ENCODE measurements around the gene KCTD21. TPM values are rescaled to one million over a fixed set of nuclear protein-coding genes. Genes with fewer than 3 reads are reported as not detected.

Gene KCTD21
- total RNA-seq, 8 experiments from 2014 or later, result 2.8 to 13.0 (median 4.1) TPM

- WGBS, 10 experiments, result 60 to 100% (median 100%) methylated on average over 1 to 5 of the region's 6 CpGs; no CpG with 5 or more reads in 4 of the 10 experiments
- no peak overlapping the region for H3K27ac ChIP-seq
- in situ Hi-C loops (cut with MboI; ENCODE audit: low pct_unique_long_range_greater_than_20kb in 2 of 9, low sequenced_read_pairs in 9 of 9, unreplicated experiment in 9 of 9), result no loop called here
- H3K4me1 ChIP-seq (replicated peaks in 1 of 2), result peaks cover 0 to 3% of the 10 kb centered on the region in 2 donors
- ATAC-seq (replicated peaks in 6 of 8), result no peak
- H3K4me3 ChIP-seq, result no peak overlapping the region
These were observed 16.5 kb downstream of the KCTD21 start for GRCh38 chr11:78171951-78172350.

GRCh38 chr11:78170874-78171549 is 17.4 kb downstream of the KCTD21 start:
- WGBS, 10 experiments, result 69 to 100% (median 89%) methylated on average over 1 to 7 of the region's 7 CpGs; no CpG with 5 or more reads in 2 of the 10 experiments
- peaks cover 0 to 3% of the 10 kb centered on the region in 2 donors for H3K4me1 ChIP-seq (replicated peaks in 1 of 2)
- H3K4me3 ChIP-seq, result no peak overlapping the region
- ATAC-seq (replicated peaks in 6 of 8), result no peak
- in situ Hi-C loops (cut with MboI; ENCODE audit: low pct_unique_long_range_greater_than_20kb in 2 of 9, low sequenced_read_pairs in 9 of 9, unreplicated experiment in 9 of 9), result no loop called here
- H3K27ac ChIP-seq, result no peak overlapping the region

GRCh38 chr11:78170413-78170812 is 18.0 kb downstream of the KCTD21 start:
- in situ Hi-C loops (cut with MboI; ENCODE audit: low pct_unique_long_range_greater_than_20kb in 2 of 9, low sequenced_read_pairs in 9 of 9, unreplicated experiment in 9 of 9), result no loop called here
- Histone ChIP-seq H3K27ac (no peak overlapping the region), H3K4me3 (no peak overlapping the region), H3K4me1 (replicated peaks in 1 of 2) (peaks cover 0 to 3% of the 10 kb centered on the region in 2 donors)
- WGBS, 10 experiments, result 65 to 100% (median 90%) methylated on average over 1 to 10 of the region's 11 CpGs; no CpG with 5 or more reads in 4 of the 10 experiments
- ATAC-seq (replicated peaks in 6 of 8), result no peak

DNA sequence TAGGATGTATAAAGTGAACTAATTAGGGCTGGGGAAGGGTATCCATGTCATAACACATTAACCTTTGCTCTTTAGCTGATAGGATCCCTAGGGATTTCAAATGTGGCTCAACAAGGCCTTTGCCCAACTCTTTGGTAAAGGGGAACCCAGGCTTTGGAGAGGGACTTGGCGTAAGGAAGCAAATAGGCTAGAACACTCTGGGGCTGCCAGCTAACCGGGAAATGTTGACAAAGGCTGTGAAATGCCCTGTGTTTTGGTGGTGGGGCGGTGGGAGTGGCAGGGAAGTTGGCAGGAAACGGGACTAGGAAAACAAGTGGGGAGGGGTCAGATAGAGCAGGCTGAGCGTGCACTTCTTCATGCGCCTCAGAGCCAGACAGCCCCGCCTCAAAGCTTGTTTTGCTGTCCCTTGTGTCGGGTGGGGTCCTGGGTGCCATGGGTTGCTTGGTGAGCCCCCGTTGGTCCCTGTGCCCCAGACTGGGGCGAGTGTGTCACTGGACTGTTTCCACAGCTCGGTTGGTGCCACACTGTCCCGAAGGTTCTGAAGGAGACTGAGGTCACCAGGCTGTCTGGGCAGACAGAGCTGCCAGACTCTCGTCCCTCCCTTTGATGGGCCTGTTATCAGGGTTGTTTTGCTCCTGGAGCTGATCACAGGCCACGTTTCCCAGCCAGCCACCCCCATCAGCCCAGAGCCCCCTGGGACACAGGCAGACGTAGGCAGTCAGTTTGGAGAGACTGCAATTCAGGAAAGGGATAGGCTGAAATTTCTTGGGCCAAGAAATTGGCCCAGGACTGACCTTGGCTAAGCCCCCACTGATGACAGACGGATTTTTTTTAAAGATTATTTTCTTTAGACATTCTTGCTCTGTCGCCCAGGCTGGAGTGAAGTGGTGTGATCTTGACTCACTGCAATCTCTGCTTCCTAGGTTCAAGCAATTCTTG is 19.6 kb downstream of the KCTD21 start:
- no peak overlapping the region for H3K4me3 ChIP-seq
- H3K27ac ChIP-seq, result no peak overlapping the region
- peak in 6 of 8 experiments; percentile 16 to 62 (median 44) for ATAC-seq (replicated peaks in 6 of 8)
- WGBS, 10 experiments, result 40 to 92% (median 70%) methylated on average over 1 to 7 of the region's 17 CpGs; no CpG with 5 or more reads in 2 of the 10 experiments
- H3K4me1 ChIP-seq (replicated peaks in 1 of 2), result peaks cover 0 to 3% of the 10 kb centered on the region in 2 donors
- in situ Hi-C loops (cut with MboI; ENCODE audit: low pct_unique_long_range_greater_than_20kb in 2 of 9, low sequenced_read_pairs in 9 of 9, unreplicated experiment in 9 of 9), result no loop called here

- WGBS, 10 experiments, result 93 to 100% (median 100%) methylated on average over 1 to 4 of the region's 6 CpGs; no CpG with 5 or more reads in 3 of the 10 experiments
- no peak overlapping the region for H3K4me3 ChIP-seq
- in situ Hi-C loops (cut with MboI; ENCODE audit: low pct_unique_long_range_greater_than_20kb in 2 of 9, low sequenced_read_pairs in 9 of 9, unreplicated experiment in 9 of 9), result no loop called here
- H3K4me1 ChIP-seq (replicated peaks in 1 of 2), result peaks cover 0 to 3% of the 10 kb centered on the region in 2 donors
- H3K27ac ChIP-seq, result no peak overlapping the region
- no peak for ATAC-seq (replicated peaks in 6 of 8)
These were observed 21.5 kb downstream of the KCTD21 start for GRCh38 chr11:78166855-78167469.

DNA sequence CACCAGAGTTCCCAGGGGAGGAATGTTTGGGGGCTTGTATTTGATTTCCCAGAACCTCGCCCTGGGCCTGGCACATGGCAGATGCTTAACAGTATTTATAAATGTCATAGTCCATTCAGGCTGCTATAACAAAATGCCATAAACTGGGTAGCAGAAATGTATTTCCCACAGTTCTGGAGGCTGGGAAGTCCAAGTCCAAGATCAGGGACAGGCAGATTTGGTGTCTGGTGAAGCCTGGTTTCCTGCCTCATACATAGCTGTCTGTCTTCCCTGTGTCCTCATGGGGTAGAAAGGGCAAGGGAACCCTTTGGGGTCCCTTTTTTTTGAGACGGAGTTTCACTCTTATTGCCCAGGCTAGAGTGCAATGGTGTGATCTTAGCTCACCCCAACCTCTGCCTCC is 24.0 kb downstream of the KCTD21 start:
- in situ Hi-C loops (cut with MboI; ENCODE audit: low pct_unique_long_range_greater_than_20kb in 2 of 9, low sequenced_read_pairs in 9 of 9, unreplicated experiment in 9 of 9), result no loop called here
- H3K4me1 ChIP-seq (replicated peaks in 1 of 2), result peaks cover 0 to 2% of the 10 kb centered on the region in 2 donors
- no peak overlapping the region for H3K4me3 ChIP-seq
- WGBS, 10 experiments, result 80 to 100% (median 86%) methylated on average over 1 of the region's 2 CpGs; no CpG with 5 or more reads in 7 of the 10 experiments
- no peak for ATAC-seq (replicated peaks in 6 of 8)
- no peak overlapping the region for H3K27ac ChIP-seq

DNA sequence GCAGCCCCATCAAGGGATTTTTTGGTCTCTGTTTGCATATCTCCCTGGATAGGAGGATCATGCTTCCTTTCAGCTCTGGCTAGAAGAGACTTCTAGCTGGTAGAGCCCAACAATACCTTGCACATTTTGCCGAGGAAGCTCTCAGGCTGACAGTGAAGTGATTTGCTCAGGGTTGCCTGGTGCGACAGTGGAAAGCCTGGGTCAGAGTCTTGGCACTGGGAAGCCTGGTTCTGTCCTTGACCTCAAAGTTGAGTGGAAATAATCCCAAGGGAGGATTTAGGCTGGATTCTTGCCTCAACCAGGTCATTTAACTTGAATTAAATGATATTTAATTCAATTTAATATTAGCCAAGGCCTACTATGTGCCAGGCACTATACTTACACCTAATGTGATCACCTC is 24.6 kb downstream of the KCTD21 start:
- 64 to 94% (median 72%) methylated on average over 1 to 2 of the region's 2 CpGs; no CpG with 5 or more reads in 6 of the 10 experiments for WGBS, 10 experiments
- in situ Hi-C loops (cut with MboI; ENCODE audit: low pct_unique_long_range_greater_than_20kb in 2 of 9, low sequenced_read_pairs in 9 of 9, unreplicated experiment in 9 of 9), result no loop called here
- no peaks in the 10 kb centered on the region for H3K4me1 ChIP-seq (replicated peaks in 1 of 2)
- H3K4me3 ChIP-seq, result no peak overlapping the region
- ATAC-seq (replicated peaks in 6 of 8), result peak in 1 of 8 experiments; percentile 18
- H3K27ac ChIP-seq, result no peak overlapping the region

DNA sequence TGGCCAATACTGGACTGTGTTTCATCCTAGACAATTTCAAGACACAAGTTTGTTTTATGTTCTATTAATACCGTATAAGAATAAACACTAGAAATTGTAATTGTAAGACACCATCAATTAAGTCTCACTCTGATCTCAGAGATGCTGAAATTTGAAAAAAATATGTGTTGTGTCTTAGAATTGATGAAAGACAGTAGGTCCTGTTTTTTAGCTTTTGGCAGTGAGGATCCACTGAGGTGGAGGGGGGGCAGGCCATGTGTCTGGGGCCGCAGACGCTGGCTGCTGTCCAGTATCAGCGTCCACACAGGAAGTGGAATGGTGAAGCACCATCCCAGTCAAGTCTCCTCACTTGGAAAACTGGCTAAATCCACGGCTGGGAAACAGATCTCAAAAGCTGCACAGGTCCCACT is 26.5 kb downstream of the KCTD21 start:
- peaks cover 0 to 1% of the 10 kb centered on the region in 2 donors for H3K4me1 ChIP-seq (replicated peaks in 1 of 2)
- WGBS, 10 experiments, result 40 to 94% (median 60%) methylated on average over 1 to 3 of the region's 5 CpGs; no CpG with 5 or more reads in 3 of the 10 experiments
- no peak overlapping the region for H3K27ac ChIP-seq
- in situ Hi-C loops (cut with MboI; ENCODE audit: low pct_unique_long_range_greater_than_20kb in 2 of 9, low sequenced_read_pairs in 9 of 9, unreplicated experiment in 9 of 9), result no loop called here
- ATAC-seq (replicated peaks in 6 of 8), result no peak
- no peak overlapping the region for H3K4me3 ChIP-seq

DNA sequence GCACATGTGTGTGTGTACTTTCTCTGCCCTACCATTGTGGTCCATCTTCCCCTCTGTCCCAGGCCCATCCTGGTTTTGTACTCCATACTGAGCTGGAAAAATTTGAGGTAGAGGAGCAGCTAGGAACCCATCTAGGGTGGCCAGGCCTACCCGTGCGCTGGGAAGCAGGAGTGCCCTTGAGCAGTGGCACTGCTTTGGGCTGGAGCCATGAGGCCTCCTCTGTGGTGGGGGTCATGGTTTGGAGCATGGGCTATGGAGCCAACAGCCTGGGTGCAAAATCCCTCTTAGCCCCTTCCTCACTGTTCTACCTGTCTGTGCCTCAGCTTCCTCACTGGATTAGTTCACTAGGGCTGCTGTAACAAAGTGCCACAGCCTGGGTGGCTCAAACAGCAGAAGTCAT is 27.1 kb downstream of the KCTD21 start:
- WGBS, 10 experiments, result 57 to 100% (median 100%) methylated on average over 2 of the region's 2 CpGs; no CpG with 5 or more reads in 7 of the 10 experiments
- in situ Hi-C loops (cut with MboI; ENCODE audit: low pct_unique_long_range_greater_than_20kb in 2 of 9, low sequenced_read_pairs in 9 of 9, unreplicated experiment in 9 of 9), result no loop called here
- no peak overlapping the region for H3K27ac ChIP-seq
- no peak overlapping the region for H3K4me3 ChIP-seq
- peaks cover 6 to 8% of the 10 kb centered on the region in 2 donors for H3K4me1 ChIP-seq (replicated peaks in 1 of 2)
- no peak for ATAC-seq (replicated peaks in 6 of 8)

- ATAC-seq (replicated peaks in 6 of 8), result no peak
- no peak overlapping the region for H3K4me3 ChIP-seq
- in situ Hi-C loops (cut with MboI; ENCODE audit: low pct_unique_long_range_greater_than_20kb in 2 of 9, low sequenced_read_pairs in 9 of 9, unreplicated experiment in 9 of 9), result no loop called here
- 100% methylated on average over 1 of the region's 1 CpG; no CpG with 5 or more reads in 8 of the 10 experiments for WGBS, 10 experiments
- peaks cover 8 to 10% of the 10 kb centered on the region in 2 donors for H3K4me1 ChIP-seq (replicated peaks in 1 of 2)
- H3K27ac ChIP-seq, result no peak overlapping the region
These were observed 27.9 kb downstream of the KCTD21 start for GRCh38 chr11:78160557-78160956.

DNA sequence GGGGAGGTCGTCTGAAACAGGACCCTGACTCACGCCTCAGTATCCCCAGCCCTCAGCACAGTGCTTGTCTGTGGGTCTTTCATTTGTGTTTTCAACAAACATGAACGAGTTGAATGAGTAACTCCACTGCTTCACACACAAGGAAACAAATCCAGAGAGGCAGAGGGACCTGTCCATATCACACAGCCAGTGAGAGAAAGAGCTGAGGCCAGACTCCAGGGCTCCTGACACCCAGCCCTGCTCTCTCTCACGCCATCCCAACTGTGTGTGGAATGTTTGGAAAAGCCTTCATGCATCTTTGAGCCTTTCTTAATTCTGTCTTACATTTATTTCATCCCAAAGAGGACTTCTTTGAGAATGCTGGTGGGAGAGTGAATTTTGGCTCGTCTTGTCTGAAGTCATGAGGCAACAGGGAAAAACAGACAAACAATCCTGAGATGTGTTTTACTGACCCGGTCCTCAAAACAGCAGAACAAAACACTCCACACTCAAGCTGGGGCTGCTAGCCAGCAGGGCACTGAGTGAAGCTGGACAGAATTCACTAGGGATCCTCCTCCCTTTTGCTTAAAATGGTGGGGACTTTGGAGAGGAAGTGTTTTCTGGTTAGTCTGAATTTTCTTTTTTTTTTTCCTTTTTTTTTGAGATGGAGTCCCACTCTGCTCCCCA is 29.3 kb downstream of the KCTD21 start:
- in situ Hi-C loops (cut with MboI; ENCODE audit: low pct_unique_long_range_greater_than_20kb in 2 of 9, low sequenced_read_pairs in 9 of 9, unreplicated experiment in 9 of 9), result no loop called here
- ATAC-seq (replicated peaks in 6 of 8), result no peak
- 0 to 100% (median 68%) methylated on average over 1 to 6 of the region's 6 CpGs; no CpG with 5 or more reads in 1 of the 10 experiments for WGBS, 10 experiments
- H3K27ac ChIP-seq, result no peak overlapping the region
- H3K4me3 ChIP-seq, result no peak overlapping the region
- H3K4me1 ChIP-seq (replicated peaks in 1 of 2), result peaks cover 14% of the 10 kb centered on the region in 2 donors

DNA sequence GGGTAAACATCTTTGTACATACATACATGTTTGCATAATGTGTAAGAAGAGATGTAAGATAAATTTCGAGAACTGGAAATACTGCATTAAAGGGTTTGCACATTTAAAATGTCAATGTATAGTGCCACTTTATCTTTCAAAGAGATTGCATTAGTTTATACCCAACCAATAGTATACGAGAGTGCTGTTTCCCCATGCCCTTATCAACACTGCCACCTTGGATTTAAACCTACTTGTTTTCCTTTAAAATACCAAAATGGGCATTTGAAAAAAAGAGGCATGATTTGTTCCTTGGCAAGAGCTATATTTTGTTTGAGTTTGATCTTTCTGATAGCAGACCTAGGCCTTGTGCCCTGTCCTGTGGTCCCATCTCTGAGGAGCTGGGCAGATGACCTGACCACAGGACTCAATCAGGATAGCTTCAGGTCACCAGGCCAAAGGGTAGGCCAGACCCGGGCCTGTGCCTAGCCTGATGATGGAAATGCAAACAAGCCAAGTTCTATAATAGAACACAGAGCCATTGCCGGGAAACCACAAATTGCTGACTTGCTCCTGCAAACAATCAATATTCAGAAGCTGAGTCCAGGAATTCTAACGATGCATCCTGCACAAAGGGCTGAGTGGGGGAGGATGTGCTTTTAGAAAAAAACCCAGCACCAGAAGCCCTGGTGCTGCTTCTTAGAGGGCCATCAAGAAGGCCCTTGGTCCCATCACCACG is 32.1 kb downstream of the KCTD21 start:
- Histone ChIP-seq H3K27ac (peak overlapping the region in 1 of 2 donors; percentile 56), H3K4me3 (no peak overlapping the region), H3K4me1 (replicated peaks in 1 of 2) (peaks cover 14 to 15% of the 10 kb centered on the region in 2 donors)
- in situ Hi-C loops (cut with MboI; ENCODE audit: low pct_unique_long_range_greater_than_20kb in 2 of 9, low sequenced_read_pairs in 9 of 9, unreplicated experiment in 9 of 9), result no loop called here
- WGBS, 10 experiments, result 0 to 82% (median 51%) methylated on average over 1 to 4 of the region's 6 CpGs
- peak; percentile 48 to 94 (median 80) for ATAC-seq (replicated peaks in 6 of 8)
